NCI-H460 (cell line): ENCODE results near the gene SLC15A3. TPM values are rescaled to one million over a fixed set of nuclear protein-coding genes. Genes with fewer than 3 reads are reported as not detected.
"Not testable (repeated sequence)": the region's sequence is repeated elsewhere in the genome, so short reads cannot be mapped to it uniquely, and the experiment has no call there.

Experiments
- DNase-seq: peaks from one replicate; pipeline ENCODE4 v3.0.0-alpha.2; 2016; ENCODE audit warnings: low read depth; ENCODE audit errors: extremely low read depth
- total RNA-seq: library from RNA; depleted of rRNA; stranded (reverse); fragments of >200 nt; shearing (Covaris generic); gene quantifications from 2 replicates; pipeline ENCODE4 v1.2.3, GENCODE V29; 2014

SLC15A3 gene
- total RNA-seq, 1 experiment from 2014 or later, result not detected

DNA sequence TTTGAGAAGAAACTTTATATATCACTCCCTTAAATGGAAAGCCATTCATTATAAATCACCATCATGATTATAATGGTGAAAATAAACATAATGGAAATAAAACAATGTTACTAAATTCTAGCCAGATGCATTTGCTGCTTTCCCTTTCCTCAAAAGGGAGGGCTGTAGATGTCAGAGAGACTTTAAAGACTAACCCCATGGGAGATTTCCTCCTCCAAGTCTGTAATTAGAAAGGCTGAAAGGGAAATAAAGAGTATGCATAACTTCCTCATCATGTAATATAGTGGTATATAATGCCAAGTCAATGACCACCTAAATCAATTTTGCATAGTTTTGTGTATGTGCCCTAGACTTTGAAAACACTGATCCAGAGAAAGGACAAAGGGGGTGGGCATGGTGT, 25.9 kb upstream of the SLC15A3 start:
- no peak for DNase-seq

DNA sequence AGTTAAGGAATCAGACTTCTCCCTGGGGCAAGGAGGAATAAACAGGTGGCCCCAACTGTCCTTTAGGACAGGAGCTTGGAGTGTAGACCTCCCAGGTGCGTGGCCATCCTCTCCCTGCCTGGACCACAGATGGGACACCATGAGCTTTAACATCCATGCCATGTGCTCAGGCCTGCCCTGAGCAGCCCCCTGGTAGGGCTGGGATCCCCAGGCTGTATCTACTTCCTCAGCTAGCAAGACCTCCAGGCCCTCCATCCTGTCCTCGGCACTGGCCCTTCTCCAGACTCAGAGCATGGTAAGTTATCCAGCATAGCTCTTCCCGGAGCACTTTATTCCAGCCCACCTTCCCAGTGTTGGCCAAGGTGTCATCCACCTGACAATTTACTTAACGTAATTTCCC, 25.2 kb upstream of the SLC15A3 start:
- DNase-seq, result no peak

DNA sequence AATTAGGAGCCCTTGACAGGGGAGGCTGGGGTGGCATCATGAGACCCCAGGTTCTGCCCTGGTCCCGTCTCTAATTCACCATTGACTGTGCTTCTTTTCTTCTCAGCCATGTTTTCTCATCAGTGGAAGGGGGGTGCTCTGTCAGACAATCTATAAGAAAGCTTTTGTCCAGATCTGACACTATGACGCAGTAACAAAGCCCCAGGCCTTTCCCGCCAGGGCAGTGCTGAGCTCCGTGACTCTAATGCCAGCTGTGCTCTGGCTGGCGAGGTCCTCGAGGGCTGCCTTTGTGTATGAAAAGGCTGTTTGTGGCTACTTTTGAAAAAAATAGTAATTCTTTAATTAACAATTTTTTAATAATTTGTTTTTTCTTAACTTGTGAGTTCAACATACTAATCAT, 22.8 kb upstream of the SLC15A3 start:
- no peak for DNase-seq

DNA sequence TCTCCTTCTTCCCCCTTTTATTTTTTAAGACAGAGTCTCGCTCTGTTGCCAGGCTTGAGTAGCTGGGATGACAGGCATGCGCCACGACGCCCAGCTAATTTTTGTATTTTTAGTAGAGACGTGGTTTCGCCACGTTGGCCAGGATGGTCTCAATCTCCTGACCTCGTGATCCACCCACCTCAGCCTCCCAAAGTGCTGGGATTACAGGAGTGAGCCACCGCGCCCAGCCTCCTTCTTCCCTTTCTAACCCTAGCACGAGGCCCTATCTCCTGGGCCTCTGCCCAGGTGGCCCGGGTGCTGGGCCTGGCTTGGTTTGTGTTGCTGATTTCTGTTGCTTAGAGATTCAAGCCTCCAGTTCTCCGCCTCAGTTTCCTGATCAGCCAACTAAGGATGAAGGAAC, 22.3 kb upstream of the SLC15A3 start:
- DNase-seq, result not testable (repeated sequence)

DNA sequence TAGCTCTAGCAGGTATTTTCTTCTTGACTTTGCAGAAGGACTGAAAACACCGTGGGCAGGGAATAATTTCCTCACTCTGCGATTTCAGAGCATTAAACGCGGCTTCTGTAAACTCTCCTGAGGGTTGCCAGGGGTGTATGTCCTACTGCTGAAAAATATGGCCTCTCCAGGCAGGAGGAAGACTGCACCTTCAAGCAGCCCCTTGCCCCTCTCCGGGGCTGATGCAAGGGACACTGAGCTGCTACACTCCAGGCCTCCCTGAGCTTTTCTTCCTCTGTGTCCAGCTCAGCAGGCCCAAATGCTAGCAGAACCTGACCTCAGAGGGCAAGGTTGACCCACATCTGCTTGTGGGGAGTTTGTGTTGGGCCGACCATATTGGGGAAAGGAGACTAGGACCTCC, 21.7 kb upstream of the SLC15A3 start:
- DNase-seq, result no peak

DNA sequence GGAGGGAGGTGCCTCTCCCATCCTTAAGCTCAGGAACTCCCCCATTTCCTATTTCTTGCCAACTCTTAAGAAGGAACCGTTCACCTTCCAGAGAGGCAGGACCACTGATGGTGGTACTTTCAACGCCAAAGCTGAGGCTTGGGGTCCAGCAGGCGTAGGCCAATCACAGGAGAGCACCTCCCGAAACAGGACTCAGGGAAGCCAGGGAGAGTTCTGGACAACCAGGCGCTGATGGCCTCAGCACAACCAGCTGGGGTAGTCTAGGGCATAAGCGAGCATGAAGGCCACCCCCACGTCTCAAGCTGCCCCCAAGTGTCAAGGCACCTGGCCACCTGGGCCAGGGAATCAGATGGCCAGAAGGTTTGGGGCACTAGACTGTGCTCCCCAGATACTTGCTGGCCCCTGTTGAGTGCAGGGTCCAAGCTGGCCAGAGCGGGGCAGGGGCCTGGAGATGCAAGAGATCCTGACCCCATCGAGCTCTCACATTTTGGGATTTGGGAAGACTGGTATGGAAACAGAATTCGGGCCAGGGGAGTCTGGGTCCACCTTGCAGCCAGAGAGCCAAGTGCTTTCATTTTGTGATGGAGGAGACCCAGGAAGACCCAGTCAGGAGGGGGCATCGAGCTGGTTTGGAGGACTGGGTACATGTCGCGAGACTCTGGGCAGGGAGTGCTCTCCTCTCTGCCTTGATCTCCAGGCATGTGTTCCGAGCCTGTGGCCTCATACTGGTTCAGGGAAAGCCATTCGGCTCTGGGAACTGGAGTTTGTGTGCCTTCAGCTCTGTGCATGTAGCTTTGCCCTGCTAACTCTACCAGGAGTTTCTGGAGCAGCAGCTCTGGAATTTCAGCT, 20.4 kb upstream of the SLC15A3 start:
- DNase-seq, result no peak

DNA sequence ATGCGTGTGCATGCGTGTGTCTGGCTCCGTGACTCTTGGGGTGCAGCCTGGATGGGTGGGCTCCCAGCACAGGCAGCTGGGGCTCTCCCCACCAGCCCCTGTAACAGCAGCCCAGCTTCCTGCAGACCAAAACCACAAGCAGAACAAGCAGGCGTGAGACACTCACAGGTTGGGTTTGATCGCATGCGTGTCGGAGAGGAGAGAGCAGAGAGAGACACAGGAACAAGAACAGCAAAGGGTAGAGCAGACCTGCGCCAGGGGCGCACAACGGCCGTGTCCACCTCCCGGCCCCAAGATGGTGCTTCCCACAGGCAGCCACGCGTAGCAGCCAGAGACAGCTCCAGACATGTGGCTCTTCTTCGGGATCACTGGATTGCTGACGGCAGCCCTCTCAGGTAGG, 19.5 kb upstream of the SLC15A3 start, which contains the start of gene CD6:
CD6 (plus strand) TSS at position 161 of the 400 bp plus-strand sequence; CDS start at position 347, 186 bp downstream.
- DNase-seq, result no peak

DNA sequence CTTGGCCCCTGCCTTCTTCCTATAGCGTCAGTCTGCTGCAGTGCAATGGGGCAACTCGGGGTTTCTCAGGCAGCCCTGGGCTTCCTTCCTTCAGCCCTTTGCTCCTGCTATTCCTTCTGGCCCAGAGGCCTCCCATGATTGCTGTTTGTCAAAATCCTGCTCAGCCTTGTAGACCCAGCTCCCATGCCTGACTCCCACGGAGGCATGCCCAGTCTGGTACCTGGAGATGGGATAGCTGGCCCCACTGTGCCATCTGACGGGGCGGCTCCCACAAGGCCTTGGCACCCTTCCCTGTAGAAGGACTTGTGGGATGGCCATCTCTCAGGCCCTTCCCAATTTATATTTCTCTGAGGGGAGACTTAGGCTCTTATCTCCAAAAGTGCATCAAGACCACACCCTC, 18.9 kb upstream of the SLC15A3 start:
- no peak for DNase-seq

DNA sequence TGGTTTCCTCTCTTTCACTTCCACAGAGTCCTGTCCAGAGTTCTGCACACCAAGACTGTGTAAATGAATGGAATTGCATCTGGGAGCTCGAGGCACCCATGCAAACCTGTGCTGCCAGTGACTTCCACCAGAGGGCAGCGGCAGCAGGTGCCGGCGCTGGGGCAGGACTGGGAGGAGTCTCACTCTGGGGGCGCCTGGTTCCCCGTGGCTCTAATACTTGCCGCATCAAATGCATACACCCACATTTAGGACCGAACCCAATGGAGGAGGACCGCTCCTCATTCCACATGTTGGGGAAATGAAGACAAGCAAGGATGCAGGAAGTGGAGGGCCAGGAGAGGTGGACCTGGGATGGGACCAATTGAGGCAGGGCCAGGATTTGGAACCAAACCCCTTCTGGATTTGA, 18.4 kb upstream of the SLC15A3 start:
- peak; percentile 13 for DNase-seq

DNA sequence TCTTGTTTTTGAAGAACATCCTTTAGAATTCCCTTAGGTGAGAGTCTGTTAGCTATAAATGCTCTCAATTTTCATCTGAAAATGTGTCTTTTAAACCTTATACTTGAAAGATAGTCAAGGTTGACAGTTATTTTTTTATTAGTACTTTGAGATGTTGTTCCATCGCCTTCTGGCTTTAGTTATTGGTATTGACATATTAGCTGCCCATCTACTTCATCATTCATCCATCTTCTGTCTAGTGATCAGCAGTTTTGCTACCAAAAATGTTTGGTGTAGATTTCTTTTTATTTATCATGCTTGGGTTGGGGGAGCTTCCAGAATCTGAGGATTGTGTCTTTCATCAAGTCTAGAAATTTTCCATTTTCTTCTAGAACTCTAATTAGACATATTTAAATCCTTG, 16.2 kb upstream of the SLC15A3 start:
- DNase-seq, result no peak

DNA sequence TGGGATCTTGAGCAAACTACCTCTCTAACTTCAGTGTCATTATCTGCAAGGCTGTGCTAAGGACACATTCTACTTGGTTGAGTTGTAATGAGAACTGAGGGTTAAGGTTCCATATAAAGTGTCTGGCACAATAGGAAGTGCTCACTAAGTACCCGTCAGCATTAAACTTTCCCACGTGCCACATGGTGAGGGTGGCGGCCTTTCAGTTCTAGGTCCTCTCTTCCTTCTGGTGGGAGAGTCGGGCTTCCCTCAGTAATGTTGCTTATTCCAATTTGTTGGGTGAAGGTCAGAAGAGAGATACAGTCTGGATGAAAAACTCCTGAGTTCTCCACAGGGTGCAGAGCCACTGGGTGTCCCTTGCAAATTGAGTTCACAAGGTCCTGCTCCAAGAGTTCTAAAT, 14.9 kb upstream of the SLC15A3 start:
- no peak for DNase-seq

DNA sequence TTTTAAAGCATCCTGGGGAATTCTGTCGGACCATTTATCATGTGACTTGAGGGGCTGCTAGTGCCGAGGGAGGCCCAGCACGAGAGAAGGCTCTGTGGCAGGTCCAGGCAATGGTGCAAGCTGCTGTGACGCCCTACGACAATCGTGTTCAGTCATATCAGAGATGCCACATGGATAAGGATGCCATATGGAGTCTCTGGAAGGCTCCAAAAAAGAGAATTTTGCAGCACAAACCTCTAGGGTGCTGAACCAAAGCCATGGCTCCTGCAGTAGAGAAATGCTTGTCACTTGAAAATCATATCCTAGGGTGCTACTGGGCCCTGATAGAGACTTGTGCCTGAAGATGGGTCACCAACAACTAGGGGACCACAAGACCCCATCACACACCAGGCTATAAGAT, 12.8 kb upstream of the SLC15A3 start:
- no peak for DNase-seq

DNA sequence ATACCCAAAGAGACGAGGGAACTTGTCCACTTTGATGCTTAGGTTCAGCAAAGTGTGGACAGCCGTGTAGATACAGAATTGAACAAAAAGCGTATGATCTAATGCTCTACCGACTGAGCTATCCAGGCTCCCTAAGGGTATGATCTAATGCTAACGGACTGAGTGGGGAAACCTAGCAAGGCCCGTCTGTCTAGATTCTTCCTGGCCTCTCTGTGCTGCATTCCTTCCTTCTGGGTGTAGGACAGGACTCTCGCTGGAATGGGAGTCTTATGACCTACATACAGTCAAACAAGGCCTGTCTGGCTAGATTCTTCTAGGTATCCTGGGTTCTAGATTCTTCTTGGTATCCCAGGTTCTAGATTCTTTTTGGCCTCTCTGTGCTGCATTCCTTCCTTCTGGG, 8.4 kb upstream of the SLC15A3 start:
- no peak for DNase-seq

DNA sequence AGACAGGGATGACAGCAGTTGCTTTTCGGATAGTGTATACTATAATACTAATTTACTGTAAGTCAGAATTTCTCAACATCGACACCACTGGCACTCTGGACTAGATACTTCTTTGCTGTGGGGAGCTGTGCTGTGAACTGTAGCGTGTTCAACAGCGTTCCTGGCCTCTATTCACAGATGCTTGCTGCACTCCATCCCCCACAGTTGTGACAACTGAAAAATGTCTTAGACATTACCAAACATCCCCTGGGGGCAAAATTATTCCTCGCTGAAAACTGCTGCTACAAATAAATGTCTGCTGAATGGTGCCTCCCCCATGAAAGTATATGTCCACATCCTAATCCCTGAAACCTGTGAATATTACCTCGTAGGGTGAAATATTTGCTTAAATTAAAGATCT, 7.5 kb upstream of the SLC15A3 start:
- DNase-seq, result no peak

DNA sequence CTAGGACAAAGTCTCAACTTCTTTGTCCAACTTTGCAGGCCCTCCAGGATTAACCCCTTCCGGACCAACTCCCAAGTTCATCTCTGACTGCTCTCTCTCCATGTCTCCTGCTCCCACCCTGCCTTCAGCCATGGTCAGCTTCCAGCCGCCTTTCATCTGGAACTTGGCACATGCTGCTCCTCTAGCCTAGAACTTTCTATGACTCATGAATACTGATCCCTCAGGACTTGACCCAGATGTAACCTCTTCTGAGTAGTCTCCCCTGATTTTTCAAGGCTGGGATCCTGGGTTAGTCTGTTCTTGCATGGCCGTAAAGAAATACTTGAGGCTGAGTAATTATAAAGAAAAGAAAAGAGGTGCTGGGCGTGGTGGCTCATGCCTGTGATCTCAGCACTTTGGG, 5.2 kb upstream of the SLC15A3 start:
- DNase-seq, result no peak

DNA sequence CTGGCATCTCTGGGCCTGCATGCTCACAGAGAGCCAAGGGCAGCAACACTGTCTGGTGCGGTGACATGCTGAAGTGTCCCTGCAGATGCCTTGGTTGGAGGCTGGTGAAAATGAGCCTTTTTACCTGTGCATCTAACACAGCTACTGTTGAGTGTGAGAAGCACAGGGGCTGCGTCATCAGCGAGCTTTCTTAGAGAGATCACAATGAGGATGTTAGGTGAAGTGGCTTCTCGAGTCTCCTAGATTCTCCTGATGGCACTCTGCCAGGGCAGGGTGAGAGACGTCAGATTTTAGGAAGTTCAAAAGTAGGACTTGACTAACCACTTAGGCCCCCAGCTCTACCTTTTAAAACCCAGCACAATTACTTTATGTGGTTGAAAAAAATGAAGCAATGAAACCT, 3.6 kb upstream of the SLC15A3 start:
- DNase-seq, result no peak

DNA sequence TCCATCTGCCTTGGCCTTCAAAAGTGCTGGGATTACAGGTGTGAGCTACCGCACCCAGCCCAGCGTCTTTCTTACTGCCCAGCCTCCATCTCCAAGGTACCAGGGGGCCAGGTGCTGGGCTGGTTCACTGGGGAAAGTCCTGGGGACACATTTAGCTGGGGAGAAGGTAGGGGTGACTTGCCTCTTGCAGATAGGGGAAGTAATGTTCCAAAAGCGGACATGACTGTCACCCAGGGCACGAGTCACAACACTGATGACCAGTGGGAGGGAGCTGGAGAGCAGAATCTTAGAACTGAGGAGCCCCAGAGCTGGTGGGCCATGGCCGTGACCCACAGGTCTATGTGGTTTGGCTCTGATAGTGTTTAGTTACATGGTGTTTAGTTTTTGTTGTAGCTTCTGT, 2.4 kb upstream of the SLC15A3 start:
- DNase-seq, result no peak

DNA sequence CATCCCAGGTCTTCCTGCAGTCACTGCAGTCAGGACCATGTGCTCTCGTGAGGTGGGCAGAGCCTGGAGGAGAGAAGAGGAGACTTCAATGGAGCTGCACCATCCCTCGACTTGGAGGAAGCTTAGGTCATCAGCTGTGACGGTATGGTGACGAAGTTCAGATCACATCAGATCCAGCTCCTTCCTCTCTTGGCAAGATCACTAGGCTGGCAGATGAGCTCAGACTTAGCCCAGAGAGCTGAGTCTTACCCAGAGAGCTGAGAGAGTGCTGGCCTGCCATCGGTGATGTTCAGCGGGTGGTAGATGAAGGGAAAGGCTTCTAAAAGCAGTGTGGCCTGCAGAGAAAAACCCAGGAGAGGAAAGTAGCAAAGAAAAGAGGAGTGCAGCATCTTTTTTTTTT, 1.8 kb upstream of the SLC15A3 start:
- DNase-seq, result no peak

DNA sequence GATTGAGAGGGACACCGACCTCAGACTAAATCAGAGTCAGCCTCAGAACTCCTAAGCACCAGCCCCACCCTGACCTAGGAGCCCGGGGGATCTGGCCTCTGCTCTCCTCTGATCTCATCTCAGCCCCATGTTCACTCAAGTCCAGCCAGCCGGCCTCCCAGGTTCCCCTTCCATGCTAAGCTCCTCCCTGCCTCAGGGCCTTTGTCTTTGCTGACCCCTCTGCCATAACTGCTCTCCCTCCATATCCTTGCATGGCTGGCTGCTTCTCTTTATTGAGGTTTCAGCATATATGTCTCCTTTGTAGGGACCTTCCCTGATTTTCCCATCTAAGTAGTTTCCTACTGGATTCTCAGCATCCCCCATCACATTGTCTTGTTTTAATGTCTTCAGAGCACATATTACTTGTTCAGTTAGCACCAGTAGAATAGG, 780 bp upstream of the SLC15A3 start:
- no peak for DNase-seq

DNA sequence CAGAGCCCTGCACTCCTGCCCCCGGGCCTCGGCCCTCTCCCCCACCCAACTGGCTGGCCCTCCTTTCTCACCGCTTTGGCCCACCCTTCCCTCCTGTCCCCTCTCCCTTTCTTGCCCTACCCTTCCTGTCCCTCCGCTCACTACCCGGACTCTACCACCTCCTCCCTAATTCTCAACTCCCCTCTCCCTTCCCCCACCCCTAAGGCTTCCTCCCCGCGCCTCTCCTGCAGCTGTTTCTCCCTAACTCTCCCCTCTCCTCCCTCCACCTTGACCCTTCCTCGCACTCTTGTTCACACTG, 421 bp downstream of the SLC15A3 start:
- no peak for DNase-seq

DNA sequence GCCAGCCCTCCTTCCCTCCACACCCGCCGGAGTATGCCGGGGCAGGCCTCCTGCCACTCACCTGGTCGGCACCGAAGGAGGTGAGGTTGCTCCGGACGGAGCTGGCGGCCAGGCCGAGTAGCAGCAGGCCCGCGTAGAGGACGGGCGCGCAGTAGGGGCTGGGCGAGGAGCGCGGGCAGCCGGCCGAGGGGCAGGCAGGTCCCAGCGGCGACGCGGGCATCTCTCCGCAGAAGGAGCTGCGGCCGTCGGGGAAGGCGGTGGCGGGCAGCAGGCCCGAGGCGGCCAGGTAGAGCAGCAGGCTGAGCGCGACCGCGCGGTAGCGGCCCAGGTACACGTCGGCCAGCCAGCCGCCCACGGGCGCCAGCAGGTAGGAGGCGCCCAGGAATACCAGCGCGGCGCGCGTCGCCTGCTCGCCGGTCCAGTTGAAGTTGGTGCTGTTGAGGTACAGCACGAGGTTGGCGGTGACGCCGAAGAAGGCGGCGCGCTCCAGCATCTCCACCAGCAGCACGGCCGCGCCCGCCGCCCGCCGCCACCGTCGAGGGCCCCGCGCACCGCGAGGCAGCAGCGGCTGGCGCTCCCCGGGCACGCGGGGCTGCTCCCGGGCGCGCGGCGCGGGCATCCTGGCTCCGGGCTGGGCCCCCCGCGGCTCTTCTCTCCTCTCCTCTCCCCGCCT, 907 bp downstream of the SLC15A3 start:
- DNase-seq, result no peak

DNA sequence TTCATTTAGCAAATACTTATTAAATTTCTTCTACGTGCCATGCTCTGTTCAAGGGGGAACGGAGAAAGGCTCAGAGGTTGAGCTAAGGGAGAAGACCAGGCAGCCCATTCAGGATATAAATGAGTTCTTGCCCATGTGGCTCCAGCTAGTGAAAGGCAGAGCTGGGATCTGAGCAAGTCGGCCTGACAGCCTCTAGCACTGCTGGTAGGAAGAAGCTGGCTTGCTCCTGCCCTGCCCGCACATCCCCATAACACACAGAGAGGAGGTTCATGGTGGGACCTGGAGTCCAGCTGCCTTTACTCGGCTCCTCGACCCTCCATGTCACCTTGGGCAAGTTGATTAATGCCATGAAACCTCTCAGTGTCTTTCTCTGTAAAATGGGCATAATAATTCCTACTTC, 2.0 kb downstream of the SLC15A3 start:
- no peak for DNase-seq
